Measurements from ENCODE around the gene RNF187.

The RNF187 gene

DNA sequence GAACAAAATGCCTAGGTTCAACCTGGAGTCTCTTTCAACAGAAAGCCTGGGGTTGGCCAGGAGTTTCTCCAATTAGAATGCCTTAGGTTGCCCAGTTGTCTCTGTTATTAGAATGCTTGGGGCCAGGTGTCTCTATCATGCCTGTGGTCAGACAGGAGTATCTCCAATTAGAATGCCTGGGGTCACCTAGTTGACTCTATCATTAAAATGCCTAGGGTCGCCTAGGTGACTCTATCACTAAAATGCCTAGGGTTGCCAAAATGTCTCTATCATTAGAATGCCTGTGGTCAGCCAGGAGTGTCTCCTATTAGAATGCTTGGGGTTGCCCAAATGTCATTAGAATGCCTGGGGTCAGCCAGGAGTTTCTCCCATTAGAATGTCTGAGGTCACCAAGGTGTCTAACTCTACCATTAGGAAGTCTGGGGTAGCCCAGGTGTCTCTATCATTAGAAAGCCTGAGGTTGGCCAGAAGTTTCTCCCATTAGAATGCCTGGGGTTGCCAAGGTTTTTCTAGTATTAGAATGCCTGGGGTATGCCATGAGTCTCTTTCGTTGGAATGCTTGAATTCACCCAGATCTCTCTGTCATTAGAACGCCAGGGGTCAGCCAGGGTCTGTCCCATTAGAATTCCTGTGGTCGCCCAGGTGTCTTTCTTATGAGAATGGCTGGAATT is 57.9 kb downstream of the RNF187 start:
- TF ChIP-seq POLR2A (IDR thresholded peaks at IDR 0.05; ENCODE audit: low read length), result no peak
- TF ChIP-seq GATA1 (IDR thresholded peaks at IDR 0.05; ENCODE audit: low read depth, low read length), result no peak
- no peak for DNase-seq
